Activated CD8-positive, alpha-beta T cell treated with anti-CD3 and anti-CD28 coated beads for 36 hours (primary cell): ENCODE data around the gene RABGAP1L. TPM values are rescaled to one million over a fixed set of nuclear protein-coding genes. Genes with fewer than 3 reads are reported as not detected.

Experiments
- ATAC-seq: fragments of 200-7000 bp; cut with Tn5 transposase; one replicate; pipeline ENCODE4 v1.10.0; 2021; ENCODE audit warnings: mild to moderate bottlenecking, moderate library complexity
- CTCF ChIA-PET: fragments of 350-600 bp; sonication (Branson Sonifier 250); formaldehyde crosslinking; loops from one replicate; lab custom pipeline; 2021; ENCODE audit warnings: antibody characterized with exemption; lab: Charles Lee
- POLR2A ChIA-PET: fragments of 350-600 bp; sonication (Branson Sonifier 250); formaldehyde crosslinking; loops from one replicate; lab custom pipeline; 2021; ENCODE audit warnings: antibody characterized with exemption; lab: Charles Lee
- DNase-seq: peaks from one replicate; pipeline ENCODE4 v3.0.0-alpha.2; 2020
- H3K27ac Mint-ChIP-seq: one replicate; pipeline ENCODE4 v1.8.0; 2021; ENCODE audit warnings: mild to moderate bottlenecking, mixed read lengths
- H3K27me3 Mint-ChIP-seq: one replicate; pipeline ENCODE4 v1.8.0; 2021; ENCODE audit warnings: mixed read lengths
- H3K36me3 Mint-ChIP-seq: one replicate; pipeline ENCODE4 v1.8.0; 2021; ENCODE audit warnings: low read depth, mixed read lengths
- H3K4me1 Mint-ChIP-seq: one replicate; pipeline ENCODE4 v1.8.0; 2021; ENCODE audit warnings: low read depth, mixed read lengths
- H3K4me3 Mint-ChIP-seq: one replicate; pipeline ENCODE4 v1.8.0; 2021; ENCODE audit warnings: mild to moderate bottlenecking, moderate library complexity, mixed read lengths
- H3K9me3 Mint-ChIP-seq: one replicate; pipeline ENCODE4 v1.8.0; 2021; ENCODE audit warnings: mixed read lengths
- CTCF ChIP-seq: fragments of 200-600 bp; IDR thresholded peaks from one replicate; pipeline ENCODE4 v1.8.0; 2022; ENCODE audit warnings: antibody characterized with exemption, mild to moderate bottlenecking
- intact Hi-C: fragments of 100-400 bp; cut with micrococcal nuclease; formaldehyde crosslinking; loops from one replicate; pipeline ENCODE4 v1.10.0; 2022
- total RNA-seq, 2 experiments: library from RNA; stranded (reverse); gene quantifications; one replicate each; pipeline ENCODE4 v1.2.3, GENCODE V29; 2021

Gene RABGAP1L
- 10 to 100 TPM; 26.9 to 29.4 TPM for total RNA-seq

- ChIA-PET POLR2A (interaction anchor here (1.0 kb wide), 2 partner anchors 137 to 292 kb away, joined by 3 read pairs; partner anchors contain the start of genes GAS5, RC3H1 and ZBTB37), CTCF (no interaction called here)
- peak within 1 kb of the TSS; percentile 99 for H3K27ac Mint-ChIP-seq
- no peaks in the 10 kb centered on the region for H3K9me3 Mint-ChIP-seq
- intact Hi-C loops, result loop anchor here (5.0 to 10.0 kb wide), 4 partner anchors 37 to 292 kb away; partner anchors contain the start of genes GAS5 and ZBTB37
- no peaks in the 10 kb centered on the region for H3K27me3 Mint-ChIP-seq
- ATAC-seq, result peak; percentile 87
- peaks cover 5% of the 10 kb centered on the region for H3K36me3 Mint-ChIP-seq
- H3K4me1 Mint-ChIP-seq, result peaks cover 61% of the 10 kb centered on the region
- no peak for TF ChIP-seq CTCF
- H3K4me3 Mint-ChIP-seq, result peak within 1 kb of the TSS; percentile 98
- peak; percentile 93 for DNase-seq
Measured at GRCh38 chr1:174159252-174160108, at the start of gene RABGAP1L. TSS of gene RABGAP1L (plus strand) at chr1:174159520.

GRCh38 chr1:174110053-174110452 is 49.3 kb upstream of the RABGAP1L start:
- Mint-ChIP-seq H3K36me3 (no peaks in the 10 kb centered on the region), H3K27ac (no peak overlapping the region), H3K4me3 (no peak overlapping the region), H3K9me3 (no peaks in the 10 kb centered on the region), H3K4me1 (no peaks in the 10 kb centered on the region), H3K27me3 (peaks cover 2% of the 10 kb centered on the region)
- CTCF ChIA-PET, result interaction anchor here (1.3 to 1.7 kb wide), 2 partner anchors 97 to 108 kb away, joined by 4 to 5 read pairs; no protein-coding TSS in a partner anchor
- TF ChIP-seq CTCF, result no peak
- ATAC-seq, result no peak
- POLR2A ChIA-PET, result no interaction called here
- intact Hi-C loops, result no loop called here
- no peak for DNase-seq

GRCh38 chr1:174112489-174113162 is 46.7 kb upstream of the RABGAP1L start:
- ChIA-PET CTCF (interaction anchor here (0.6 to 2.8 kb wide), 6 partner anchors 16 to 681 kb away, joined by 3 to 8 read pairs (median 3); no protein-coding TSS in a partner anchor), POLR2A (no interaction called here)
- H3K9me3 Mint-ChIP-seq, result no peaks in the 10 kb centered on the region
- no peak overlapping the region for H3K27ac Mint-ChIP-seq
- peaks cover 2% of the 10 kb centered on the region for H3K27me3 Mint-ChIP-seq
- no peaks in the 10 kb centered on the region for H3K4me1 Mint-ChIP-seq
- no peak for ATAC-seq
- H3K4me3 Mint-ChIP-seq, result no peak overlapping the region
- H3K36me3 Mint-ChIP-seq, result no peaks in the 10 kb centered on the region
- intact Hi-C loops, result no loop called here
- no peak for TF ChIP-seq CTCF
- DNase-seq, result no peak

DNA sequence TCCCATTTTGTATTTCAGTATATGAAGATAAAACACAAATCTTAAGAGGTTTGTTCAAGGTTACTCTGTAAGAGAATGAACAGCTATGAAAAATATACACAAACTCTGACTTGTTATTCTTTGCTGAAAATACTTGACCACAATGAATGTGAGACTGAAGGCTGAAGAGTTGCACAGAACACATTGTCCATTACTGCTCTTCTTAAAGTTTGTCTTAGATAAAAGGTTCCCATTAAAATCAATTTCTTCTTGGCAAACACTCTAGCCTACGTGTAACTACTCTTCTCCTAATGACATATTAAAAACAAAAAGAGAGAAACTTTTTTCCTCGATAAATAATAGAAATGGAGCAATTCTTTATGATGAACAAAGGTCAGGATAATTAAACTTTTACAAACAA is 45.2 kb upstream of the RABGAP1L start:
- ChIA-PET CTCF (interaction anchor here (0.6 to 2.8 kb wide), 12 partner anchors 10 to 121 kb away, joined by 3 to 8 read pairs (median 4); no protein-coding TSS in a partner anchor), POLR2A (no interaction called here)
- ATAC-seq (no peak), DNase-seq (no peak)
- no peak for TF ChIP-seq CTCF
- Mint-ChIP-seq H3K27ac (no peak overlapping the region), H3K9me3 (no peaks in the 10 kb centered on the region), H3K36me3 (no peaks in the 10 kb centered on the region), H3K27me3 (no peaks in the 10 kb centered on the region), H3K4me3 (no peak overlapping the region), H3K4me1 (no peaks in the 10 kb centered on the region)
- intact Hi-C loops, result no loop called here
